ENCODE results near the gene NTRK1.

The NTRK1 gene

DNA sequence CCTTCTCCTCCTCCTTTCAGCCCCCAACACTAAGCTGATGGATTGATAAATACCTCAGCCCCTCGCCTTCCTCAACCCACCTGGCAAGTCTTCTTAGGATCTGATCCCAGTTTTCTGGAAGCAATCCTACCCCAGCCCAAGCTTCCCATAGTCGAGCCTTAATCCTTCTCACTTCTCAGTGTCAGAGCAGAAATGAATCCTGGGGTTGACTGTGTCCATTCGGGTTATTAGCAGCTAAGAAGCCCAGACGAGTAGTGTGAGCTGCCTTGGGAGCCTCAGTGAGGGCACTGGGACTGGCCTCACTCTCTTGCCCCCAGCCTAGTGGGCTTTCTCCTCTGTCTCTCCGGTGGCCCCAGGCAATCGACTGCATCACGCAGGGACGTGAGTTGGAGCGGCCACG is 20.4 kb downstream of the NTRK1 start:
- no peak for DNase-seq (ENCODE audit: low read depth in 3 of 3)

DNA sequence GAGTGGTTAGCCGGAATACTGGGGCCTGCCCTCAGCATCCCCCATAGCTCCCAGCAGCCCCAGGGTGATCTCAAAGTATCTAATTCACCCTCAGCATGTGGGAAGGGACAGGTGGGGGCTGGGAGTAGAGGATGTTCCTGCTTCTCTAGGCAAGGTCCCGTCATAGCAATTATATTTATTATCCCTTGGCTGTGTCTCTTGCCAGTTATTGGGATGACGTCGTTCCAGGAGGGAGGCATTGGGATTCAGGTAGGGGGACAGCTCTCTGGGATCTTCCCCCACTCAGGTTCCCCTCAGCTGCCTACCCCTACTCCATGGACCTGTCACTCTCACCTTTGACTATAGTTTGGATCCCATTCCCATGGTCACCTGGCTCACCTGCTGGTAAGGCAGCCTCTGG is 21.0 kb downstream of the NTRK1 start:
- no peak for DNase-seq (ENCODE audit: low read depth in 3 of 3)

DNA sequence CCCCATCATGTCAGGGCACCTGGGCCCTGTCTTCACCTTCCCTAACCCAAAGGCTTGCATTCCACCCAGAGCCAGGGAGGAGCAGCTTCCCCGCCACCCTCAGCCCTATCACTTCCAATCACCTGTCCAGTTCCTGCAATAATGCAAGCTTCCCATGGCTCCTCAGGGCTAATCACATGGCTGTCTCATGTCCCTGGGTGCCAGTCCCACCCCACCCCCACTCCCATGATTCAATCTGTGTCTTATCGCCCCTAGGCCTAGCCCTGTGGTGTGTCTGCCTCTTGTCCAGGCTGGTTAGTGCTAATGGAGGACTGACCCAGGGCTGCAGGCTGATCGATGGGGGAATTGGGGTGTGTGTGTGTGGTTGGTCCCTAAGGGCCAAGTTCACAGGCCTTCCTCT is 21.9 kb downstream of the NTRK1 start:
- DNase-seq (ENCODE audit: low read depth in 3 of 3), result no peak

DNA sequence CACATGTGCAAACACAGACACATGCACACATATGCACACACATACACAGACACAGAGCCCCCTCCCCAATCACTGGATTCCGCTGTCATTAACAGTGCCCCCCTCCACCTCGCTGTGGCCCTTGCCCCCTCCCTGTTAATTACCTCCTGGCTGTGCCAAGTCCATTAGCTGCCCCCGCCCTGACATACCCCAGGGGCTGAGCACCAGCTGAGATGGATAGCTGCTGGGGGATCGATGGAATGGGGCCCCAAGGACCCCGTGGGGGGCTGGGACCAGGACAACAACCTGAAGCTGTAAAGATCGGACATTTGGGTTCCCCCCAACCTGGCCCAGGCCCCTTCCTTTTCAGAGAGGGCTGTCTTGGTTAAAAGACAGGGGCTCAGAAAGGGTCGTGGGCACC is 23.3 kb downstream of the NTRK1 start:
- DNase-seq (ENCODE audit: low read depth in 3 of 3), result no peak

DNA sequence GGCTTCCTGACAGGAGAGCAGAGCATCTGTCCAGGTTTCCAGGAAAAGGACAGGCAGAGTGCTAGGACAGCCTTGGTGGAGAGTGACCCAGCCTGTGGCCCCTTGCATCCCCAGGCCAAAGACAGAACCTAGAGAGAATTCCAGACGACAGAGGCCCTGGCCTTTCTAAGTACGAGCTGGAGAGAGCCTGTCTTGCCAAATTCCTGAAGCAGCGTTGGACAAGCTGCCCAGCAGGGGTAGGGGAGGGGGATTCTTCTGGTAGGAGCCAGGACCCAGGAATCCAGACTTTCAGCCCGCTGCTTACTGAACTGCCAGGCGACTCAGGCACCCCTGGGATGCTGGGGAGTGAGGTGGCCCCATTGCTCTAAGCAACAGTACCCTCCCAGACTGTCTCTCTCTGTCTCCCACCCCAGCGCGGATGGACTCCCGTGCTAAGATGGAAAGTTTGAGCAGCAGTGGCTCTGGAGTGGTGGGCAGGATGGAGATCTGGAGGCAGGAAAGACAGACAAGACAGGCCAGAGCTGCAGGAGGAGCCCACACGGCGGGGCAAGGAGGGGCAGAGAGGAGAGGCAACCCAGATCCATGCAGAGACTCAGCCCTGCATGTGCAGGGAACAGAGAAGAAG is 24.0 kb downstream of the NTRK1 start:
- DNase-seq (ENCODE audit: low read depth in 3 of 3), result no peak

DNA sequence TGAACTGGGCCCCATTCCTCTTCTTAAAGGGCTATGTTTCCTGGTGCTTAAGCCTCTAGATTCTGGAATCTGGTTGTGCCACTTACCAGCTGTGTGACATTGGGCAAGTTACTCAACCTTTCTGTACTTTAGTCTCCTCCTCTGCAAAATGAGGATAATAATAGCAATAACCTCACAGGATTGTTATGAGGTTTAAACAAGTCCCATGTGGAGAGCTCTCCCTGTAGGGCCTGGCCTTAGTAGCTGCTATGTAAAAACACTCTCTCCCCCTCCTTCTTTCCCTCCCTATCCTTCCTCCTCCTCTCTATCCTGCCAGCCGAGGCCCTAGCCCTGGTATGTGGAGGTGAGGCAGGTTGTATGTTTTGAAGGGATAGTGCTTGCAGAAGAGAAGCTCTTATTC is 24.6 kb downstream of the NTRK1 start:
- DNase-seq (ENCODE audit: low read depth in 3 of 3), result no peak

DNA sequence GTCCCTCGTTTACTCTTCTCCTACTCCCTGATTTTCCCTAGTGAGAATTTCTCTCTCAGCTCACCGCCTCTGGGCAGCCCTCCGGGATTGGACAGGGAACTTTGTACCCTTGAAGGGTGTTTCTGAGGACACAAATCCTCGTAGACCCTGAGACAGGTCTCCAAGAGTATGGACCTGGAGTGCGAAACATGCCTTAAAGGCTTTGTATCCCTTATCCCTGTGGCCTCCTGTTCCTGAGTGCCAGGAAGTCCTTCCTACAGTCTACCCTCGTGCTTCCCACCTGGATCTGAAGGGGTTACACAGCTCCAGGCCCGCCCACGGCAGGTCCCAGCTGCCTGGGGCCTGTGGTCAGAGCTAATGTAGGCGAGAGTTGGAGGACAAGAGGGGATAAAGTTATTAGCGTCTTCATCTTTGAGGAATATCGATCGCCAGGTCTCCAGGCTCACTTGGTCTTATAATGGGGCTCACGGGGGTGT is 25.3 kb downstream of the NTRK1 start:
- no peak for DNase-seq (ENCODE audit: low read depth in 3 of 3)

DNA sequence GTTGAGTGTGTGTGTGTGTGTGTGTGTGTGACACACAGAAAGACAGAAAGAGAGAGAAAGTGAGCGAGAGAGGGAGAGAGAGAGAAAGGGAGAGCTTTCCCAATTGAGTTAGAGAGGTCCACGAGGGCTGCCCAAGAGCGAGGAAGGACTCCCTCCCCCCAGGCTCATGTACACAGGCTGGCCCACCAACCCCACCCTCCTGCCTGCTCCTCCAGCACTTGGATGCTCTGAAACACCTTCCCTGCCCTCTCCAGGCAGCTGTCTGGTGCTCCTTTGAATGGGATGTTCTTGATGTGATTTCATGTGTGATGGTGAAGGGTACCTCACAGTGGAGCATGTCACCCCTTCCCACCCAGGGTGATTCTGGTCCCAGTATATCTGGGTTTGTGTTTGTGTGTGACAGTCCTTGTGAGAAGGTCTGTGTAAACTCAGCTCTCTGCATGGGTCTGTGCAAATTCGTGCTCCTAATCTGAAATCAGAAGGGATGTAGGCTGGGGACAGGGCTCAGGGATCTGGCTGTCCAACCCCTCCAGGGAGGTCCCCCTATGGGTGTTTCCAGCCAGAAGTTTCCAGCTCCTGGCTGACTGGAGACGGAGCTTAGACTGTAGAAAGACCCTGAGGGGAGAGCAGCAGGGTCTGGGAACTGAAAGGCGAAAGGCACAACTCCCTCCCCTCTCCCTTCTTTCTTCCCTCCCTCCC is 26.1 kb downstream of the NTRK1 start:
- no peak for DNase-seq (ENCODE audit: low read depth in 3 of 3)

DNA sequence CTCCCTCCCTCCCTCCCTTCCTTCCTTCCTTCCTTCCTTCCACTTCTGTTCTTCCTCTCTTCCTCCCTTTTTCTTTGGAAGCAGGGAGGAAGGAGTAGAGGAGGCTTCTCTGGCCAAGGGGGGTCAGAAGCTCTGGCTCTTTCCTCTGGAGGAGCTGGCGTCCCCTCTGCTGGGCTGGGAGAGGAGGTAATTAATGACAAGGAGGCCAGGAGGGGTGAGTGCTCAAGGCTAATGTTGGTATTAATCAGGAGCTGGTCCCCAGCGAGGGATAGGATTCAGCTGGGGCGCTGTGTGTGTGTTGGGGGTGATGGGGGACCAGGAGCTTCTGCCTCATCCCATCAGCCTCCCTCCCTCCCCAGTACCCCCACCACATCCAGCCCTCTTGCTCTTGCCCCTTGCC is 26.7 kb downstream of the NTRK1 start:
- no peak for DNase-seq (ENCODE audit: low read depth in 3 of 3)

DNA sequence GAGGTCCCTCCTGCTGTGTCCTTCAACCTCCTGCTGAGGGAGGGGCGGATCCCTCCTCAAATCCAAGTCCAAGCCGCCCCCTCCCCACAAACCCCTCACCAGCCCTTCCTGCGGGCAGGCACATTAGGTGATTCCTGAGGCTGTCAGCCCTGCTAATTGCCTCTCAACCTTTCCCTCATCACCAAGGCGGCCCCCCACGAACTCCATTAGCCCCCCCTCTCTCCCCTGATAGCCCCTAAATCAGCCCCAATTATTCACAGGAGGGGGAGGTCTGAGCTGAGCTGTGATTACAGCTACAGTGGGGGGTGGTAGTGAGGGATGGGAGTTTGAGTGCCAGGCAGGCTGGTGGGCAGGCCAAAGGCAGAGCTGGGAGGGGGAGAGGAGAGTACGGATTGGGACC is 27.1 kb downstream of the NTRK1 start:
- DNase-seq (ENCODE audit: low read depth in 3 of 3), result no peak

DNA sequence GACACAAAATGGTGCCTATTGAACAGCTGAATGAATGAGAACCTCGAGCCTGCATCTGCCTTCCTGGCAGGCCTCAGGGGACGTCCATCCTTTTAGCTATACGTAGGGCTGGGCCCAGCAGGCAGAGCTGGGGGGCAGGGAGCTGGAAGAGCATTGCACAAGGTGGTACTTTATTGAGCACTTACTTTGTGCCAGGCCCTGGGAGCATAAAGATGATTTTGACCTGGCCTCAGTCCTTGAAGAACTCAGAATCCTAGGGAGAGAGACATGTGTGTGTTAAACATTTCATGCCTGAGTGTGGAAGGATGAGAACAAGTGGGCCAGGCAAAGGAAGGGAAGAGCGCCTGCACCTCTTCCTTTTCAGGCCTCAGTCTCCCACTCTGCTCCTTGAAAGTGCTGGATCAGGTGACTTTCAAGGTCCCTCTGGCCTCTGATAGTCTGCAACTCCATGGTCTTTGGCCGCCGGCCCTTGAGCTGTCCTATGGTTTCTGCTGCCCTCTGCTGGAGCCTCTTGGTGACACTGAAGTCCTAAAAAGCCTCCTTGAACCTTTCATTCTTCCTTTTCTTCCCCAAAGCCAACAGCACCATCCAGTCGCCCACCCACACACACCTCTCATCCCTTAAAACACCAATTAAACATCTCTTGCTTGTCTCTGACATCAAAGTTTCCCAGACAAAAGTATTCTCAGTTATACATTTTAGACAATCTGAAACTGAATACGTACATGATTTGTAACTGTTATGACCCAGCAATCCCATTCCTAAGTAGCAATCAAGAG is 29.3 kb downstream of the NTRK1 start:
- peak; percentile 27 to 59 (median 29) for DNase-seq (ENCODE audit: low read depth in 3 of 3)

DNA sequence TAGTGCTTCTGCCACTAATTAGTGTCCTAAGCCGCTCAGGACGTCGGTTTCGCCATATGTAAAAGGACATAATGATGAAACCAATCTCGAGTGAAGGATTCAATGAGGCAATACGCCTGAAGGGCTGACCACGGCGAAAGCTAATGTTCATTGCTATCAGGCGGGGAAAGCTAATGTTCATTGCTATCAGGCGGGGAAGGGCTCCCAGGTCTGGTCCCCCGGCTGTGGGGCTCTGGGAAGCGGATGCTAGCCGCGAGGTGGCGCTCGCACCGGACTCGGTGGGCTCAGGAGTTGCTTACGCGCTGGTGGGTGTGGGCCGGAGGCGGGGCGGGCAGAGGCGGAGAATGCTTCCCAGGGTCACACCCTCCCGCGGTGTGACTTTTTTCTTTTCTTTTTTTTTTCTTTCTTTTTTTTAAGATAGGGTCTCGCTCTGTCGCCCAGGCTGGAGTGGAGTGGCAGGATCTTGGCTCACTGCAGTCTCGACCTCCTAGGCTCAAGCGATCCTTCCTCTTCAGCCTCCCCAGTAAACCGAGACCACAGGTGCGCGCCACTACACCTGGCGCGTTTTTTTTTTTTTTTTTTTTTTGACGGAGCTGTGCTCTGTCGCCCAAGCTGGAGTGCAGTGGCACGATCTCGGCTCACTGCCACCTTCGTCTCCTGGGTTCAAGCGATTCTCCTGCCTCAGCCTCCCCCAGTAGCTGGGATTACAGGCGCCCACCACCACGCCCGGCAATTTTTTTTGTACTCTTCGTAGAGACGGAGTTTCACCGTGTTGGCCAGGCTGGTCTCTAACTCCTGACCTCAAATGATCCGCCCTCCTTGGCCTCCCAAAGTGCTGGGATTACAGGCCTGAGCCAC is 31.8 kb downstream of the NTRK1 start:
- DNase-seq (ENCODE audit: low read depth in 3 of 3), result peak; percentile 76 to 92 (median 78)

DNA sequence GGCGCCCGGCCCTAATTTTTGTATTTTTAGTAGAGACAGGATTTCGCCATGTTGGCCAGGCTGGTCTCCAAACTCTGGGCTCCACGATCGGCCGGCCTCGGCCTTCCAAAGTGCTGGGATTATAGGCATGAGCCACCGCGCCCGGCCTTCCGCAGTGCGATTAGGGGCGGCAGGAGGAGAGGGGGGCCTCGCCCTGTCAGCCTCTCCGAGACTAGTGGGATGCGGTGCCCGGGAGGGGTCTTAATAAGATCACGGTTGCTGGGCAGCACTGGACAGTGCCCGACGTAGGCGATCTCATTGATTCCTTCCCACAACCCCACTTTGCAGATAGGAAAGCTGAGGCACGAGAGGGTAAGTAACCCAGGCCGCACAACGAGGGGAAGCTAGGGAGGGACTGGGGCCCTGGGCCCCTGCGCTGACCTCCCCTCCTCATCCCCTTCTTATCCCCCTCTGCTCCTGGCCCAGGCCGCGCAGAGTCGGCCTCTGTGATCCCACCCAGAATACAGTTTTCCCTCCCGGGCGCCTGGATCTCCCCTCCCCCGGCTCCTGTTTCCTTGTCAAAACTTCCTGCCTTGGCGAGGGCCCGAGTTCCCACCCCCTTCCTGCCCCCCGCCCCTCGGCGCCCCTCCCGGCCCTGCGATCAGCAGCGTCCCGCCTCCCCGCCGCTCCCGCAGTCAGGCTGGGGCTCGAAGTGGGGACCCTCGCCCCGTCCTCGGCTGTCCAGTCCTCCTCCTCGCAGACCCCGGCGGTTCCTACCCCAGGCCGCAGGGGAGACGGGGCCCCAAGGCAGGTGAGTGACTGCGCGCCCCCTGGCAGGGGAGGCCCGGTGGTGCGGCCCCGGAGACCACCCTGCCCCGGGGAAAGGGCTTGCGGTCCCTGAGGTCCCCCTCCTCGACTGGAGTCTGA is 32.6 kb downstream of the NTRK1 start, which contains the start of gene PEAR1:
PEAR1 (plus strand) TSS at position 671 of the 906 bp plus-strand sequence. CDS start 10,209 bp downstream, outside the sequence.
- no peak for DNase-seq (ENCODE audit: low read depth in 3 of 3)

DNA sequence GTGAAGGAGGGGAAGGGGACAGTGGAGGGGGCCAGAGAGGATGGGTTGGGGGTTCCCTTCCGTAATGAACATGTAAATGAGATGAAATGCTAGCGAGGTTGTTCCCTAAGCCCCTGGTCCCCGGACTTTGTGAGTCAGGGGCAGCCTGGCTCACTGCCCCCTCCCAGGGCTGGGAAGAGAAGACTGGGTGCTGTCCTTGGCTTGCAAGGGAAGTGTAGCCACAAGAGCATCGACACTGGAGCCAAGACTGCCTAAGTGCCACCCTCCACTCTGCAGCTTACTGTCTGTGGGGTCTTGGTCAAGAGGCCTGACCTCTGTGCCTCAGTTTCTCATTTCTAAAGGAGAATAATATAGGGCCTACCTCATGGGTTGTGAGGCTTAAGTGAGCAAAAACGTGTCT is 33.3 kb downstream of the NTRK1 start:
- DNase-seq (ENCODE audit: low read depth in 3 of 3), result no peak

DNA sequence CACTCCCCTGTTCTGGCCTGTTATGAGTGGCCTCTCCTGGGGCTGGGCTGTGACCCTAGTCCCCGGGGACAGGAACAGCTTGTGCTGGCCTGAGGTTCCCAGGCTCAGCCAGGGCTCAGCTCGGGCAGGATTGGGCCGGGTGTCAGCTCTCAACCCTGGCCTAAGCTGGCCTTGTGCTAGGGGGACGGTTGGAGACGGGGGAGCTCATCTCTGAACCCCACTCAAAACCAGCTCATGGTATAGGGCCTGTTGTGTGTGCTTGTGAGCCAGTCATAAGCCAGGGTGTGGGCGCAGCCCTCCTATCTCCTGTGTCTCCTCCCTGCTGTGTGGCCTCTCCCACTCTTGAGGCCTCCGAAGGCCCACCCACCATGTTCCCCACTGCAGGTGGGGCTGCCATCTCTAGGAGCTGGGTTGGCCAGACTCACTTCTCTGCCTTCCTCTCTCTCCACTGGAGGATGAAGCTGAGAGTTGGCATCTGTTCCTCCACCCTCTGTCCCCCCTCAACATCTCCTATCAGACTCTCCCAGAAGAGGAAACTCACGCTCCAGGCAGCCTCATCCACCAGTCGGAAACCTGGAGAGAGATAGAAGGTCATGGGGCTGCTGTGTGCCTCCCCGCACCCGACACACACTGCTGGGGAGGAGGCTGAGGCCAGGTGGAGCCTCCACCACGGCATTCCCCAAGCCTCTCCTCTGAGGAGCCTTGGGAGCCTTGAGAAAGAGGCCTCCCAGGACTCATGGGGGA is 34.2 kb downstream of the NTRK1 start:
- no peak for DNase-seq (ENCODE audit: low read depth in 3 of 3)

DNA sequence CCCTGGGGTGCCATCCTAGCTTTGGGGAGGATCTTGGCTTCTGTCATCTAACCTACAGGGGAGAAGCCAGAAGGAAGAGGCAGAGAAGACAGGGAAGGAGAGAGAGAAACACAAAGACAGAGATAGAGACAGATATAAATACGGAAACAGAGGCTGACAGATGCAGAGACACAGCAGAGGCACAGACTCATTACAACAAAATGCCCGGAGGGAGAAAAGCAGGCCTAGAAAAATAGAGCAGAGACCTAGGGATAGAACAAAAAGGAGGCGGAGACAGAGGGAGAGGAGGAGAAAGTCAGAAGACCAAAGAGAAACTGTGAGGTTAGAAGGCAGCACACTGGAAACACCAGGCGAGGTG is 34.8 kb downstream of the NTRK1 start:
- DNase-seq (ENCODE audit: low read depth in 3 of 3), result no peak

DNA sequence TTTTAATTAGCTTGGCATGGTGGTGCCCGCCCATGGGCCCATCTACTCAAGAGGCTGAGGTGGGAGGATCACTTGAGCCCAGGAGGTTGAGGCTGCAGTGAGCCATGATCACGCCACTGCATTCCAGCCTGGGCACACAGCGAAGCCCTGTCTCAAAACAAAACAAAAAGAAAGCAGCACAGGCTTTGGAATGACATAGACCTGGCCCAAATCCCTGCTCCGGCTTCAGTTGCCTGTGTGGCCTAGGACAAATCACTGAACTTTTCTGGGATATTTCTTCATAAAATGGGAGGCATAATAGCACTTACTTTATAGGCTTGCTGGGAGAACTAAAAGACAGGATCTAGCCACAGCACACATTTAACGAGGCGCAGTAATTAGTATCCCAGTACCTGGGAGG is 35.3 kb downstream of the NTRK1 start:
- no peak for DNase-seq (ENCODE audit: low read depth in 3 of 3)

DNA sequence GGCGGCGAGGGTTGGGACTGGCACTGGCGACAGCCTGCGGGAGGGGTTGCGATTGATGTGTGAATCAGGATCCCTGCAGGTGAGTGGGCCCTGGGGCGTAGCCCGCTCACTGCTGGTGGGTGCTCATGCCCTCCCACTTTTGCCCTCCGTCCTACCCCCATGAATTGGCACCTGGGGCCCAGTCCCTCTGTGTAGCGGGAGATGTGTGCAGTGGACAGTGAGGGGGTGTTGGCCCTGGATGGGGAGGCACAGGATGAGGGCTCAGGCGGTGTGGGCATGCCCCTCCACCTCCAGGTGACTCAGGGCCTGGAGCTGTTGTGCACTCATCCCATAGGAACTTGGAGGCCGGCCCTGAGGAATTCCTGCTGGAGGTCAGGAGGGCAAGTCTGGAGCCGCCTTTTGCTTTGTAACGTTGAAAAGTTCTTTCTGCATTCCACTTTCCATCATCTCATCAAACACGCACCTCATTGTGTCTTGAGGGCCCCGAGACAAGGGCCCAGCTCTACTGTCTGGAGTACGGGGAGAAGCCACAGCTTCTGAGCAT is 35.9 kb downstream of the NTRK1 start:
- DNase-seq (ENCODE audit: low read depth in 3 of 3), result no peak

DNA sequence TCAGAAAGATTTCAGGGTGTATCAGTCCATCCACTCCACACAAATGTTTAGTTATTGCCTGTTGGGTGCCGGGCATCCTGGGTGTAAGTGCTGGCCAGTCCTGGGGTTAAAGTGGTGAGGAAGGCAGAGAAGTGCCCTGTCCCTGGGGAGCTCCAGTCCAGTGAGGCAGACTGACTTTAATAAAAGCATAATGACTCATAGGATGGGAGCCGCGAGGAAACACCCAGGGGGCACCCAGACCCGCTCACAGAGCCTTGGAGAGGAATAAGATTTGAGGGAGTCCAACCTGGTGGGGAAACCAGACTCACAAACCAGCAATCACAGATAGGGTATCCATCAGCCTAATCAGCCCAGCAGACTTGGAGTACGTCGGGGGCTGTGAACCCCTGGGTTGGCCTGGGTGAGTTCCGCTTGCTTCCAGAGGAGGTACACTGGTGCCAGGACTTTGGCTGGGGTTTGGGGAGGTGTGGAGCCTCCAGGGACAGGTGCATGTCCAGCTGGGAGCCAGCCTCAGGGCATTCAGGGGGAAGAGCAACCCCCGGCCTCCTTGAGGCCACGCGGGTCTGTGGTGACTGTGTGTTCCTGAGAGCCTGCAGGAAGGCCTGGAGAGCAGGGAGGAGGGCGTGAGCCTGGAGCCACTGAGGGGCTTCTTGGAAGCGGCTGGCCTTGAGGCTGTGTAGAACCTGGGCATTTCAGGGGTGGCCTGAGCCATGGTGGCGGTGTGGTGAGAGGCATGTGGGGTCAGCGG is 36.6 kb downstream of the NTRK1 start:
- DNase-seq (ENCODE audit: low read depth in 3 of 3), result no peak
